ENCODE measurements around the gene PAF1. TPM values are rescaled to one million over a fixed set of nuclear protein-coding genes. Genes with fewer than 3 reads are reported as not detected.

PAF1 gene
- polyA plus RNA-seq, 1 donor (not counting 4 experiments of a cell fraction or from before 2014, with no cell fraction given) = 39.4 TPM

DNA sequence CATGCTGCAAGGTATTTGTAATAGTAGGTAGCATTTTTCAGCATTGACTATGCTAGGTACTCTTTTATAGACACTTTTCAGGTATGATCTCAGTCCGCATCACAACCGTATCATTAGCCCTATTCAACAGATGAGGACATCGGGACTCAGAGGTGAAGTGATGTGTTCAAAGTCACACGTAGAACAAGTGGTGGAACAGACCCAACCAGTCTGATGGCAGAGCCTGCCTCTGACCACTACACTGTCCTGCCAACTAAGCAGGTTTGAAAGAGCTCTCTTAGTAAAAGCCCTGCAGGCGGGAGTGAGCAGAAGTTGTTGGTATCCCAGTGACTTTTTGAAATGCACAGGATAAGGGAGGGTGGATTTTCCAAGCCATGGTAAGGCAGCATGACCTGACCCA lies 20.2 kb downstream of the PAF1 start:
- Histone ChIP-seq H3K79me2 (ENCODE audit: control insufficient read depth, insufficient read depth, low read length) (no peaks in the 10 kb centered on the region), H3K9me1 (ENCODE audit: control insufficient read depth, extremely low read depth, insufficient read depth, low read length) (no peaks in the 10 kb centered on the region), H3K4me3 (ENCODE audit: control insufficient read depth in 2 of 3, extremely low read depth in 1 of 3, insufficient read depth in 2 of 3, low read depth in 1 of 3, low read length in 3 of 3) (no peak overlapping the region), H3K27me3 (ENCODE audit: control insufficient read depth, extremely low read depth, insufficient read depth, low read length) (no peaks in the 10 kb centered on the region), H3K9me3 (ENCODE audit: control insufficient read depth, low read depth, low read length) (no peaks in the 10 kb centered on the region), H3K4me2 (ENCODE audit: control insufficient read depth, extremely low read depth, insufficient read depth, low read depth, low read length) (no peak overlapping the region), H3K9ac (ENCODE audit: control insufficient read depth, extremely low read depth, insufficient read depth, low read length) (no peak overlapping the region), H3K36me3 (ENCODE audit: control insufficient read depth in 2 of 2, extremely low read depth in 1 of 2, insufficient read depth in 2 of 2, low read length in 2 of 2) (peaks cover 30 to 32% of the 10 kb centered on the region in 2 experiments), H3K4me1 (ENCODE audit: control insufficient read depth, extremely low read depth, insufficient read depth, low read length) (no peaks in the 10 kb centered on the region), H2AFZ (ENCODE audit: control insufficient read depth, low read length) (no peak overlapping the region), H4K20me1 (ENCODE audit: control insufficient read depth, extremely low read depth, insufficient read depth, low read length) (no peaks in the 10 kb centered on the region), H3K27ac (ENCODE audit: control insufficient read depth, insufficient read depth, low read length) (no peak overlapping the region)
- FAIRE-seq (no peak), DNase-seq (ENCODE audit: low read depth, low spot score) (no peak)
- no peak for TF ChIP-seq EZH2 (IDR thresholded peaks at IDR 0.05; ENCODE audit: low read length)
- TF ChIP-seq, protein P1, sequence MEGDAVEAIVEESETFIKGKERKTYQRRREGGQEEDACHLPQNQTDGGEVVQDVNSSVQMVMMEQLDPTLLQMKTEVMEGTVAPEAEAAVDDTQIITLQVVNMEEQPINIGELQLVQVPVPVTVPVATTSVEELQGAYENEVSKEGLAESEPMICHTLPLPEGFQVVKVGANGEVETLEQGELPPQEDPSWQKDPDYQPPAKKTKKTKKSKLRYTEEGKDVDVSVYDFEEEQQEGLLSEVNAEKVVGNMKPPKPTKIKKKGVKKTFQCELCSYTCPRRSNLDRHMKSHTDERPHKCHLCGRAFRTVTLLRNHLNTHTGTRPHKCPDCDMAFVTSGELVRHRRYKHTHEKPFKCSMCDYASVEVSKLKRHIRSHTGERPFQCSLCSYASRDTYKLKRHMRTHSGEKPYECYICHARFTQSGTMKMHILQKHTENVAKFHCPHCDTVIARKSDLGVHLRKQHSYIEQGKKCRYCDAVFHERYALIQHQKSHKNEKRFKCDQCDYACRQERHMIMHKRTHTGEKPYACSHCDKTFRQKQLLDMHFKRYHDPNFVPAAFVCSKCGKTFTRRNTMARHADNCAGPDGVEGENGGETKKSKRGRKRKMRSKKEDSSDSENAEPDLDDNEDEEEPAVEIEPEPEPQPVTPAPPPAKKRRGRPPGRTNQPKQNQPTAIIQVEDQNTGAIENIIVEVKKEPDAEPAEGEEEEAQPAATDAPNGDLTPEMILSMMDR (optimal IDR thresholded peaks at IDR 0.05 in 1 of 3, IDR thresholded peaks at IDR 0.05 in 1 of 3, conservative IDR thresholded peaks at IDR 0.05 in 1 of 3; ENCODE audit: extremely low read depth in 1 of 3, insufficient read depth in 2 of 3, low read length in 3 of 3) = no peak
- dilution Hi-C loops (cut with MboI; ENCODE audit: extremely low pct_ligation_motif_present, low sequenced_read_pairs) = no loop called here

DNA sequence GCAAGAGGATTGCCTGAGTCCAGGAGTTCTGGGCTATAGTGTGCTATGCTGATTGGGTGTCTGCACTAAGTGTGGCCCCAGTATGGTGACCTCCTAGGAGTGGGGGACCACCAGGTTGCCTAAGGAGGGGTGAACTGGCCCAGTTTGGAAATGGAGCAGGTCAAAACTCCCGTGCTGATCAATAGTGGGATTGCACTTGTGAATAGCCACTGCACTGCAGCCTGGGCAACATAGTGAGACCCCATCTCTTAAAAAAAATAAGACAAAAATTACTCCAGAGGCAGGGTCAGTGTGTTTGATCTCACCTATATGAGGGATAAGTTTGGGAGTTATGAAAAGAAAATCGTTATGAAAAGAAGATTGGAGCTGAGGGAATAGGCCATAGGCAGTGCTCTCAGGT lies 21.7 kb downstream of the PAF1 start:
- Histone ChIP-seq H3K9ac (ENCODE audit: control insufficient read depth, extremely low read depth, insufficient read depth, low read length) (no peak overlapping the region), H4K20me1 (ENCODE audit: control insufficient read depth, extremely low read depth, insufficient read depth, low read length) (no peaks in the 10 kb centered on the region), H3K4me2 (ENCODE audit: control insufficient read depth, extremely low read depth, insufficient read depth, low read depth, low read length) (no peak overlapping the region), H3K27me3 (ENCODE audit: control insufficient read depth, extremely low read depth, insufficient read depth, low read length) (no peaks in the 10 kb centered on the region), H2AFZ (ENCODE audit: control insufficient read depth, low read length) (no peak overlapping the region), H3K4me3 (ENCODE audit: control insufficient read depth in 2 of 3, extremely low read depth in 1 of 3, insufficient read depth in 2 of 3, low read depth in 1 of 3, low read length in 3 of 3) (no peak overlapping the region), H3K79me2 (ENCODE audit: control insufficient read depth, insufficient read depth, low read length) (no peaks in the 10 kb centered on the region), H3K9me3 (ENCODE audit: control insufficient read depth, low read depth, low read length) (no peaks in the 10 kb centered on the region), H3K27ac (ENCODE audit: control insufficient read depth, insufficient read depth, low read length) (no peak overlapping the region), H3K4me1 (ENCODE audit: control insufficient read depth, extremely low read depth, insufficient read depth, low read length) (no peaks in the 10 kb centered on the region), H3K9me1 (ENCODE audit: control insufficient read depth, extremely low read depth, insufficient read depth, low read length) (no peaks in the 10 kb centered on the region), H3K36me3 (ENCODE audit: control insufficient read depth in 2 of 2, extremely low read depth in 1 of 2, insufficient read depth in 2 of 2, low read length in 2 of 2) (peaks cover 29% of the 10 kb centered on the region in 2 experiments)
- no peak for DNase-seq (ENCODE audit: low read depth, low spot score)
- TF ChIP-seq, protein P1 (optimal IDR thresholded peaks at IDR 0.05 in 1 of 3, IDR thresholded peaks at IDR 0.05 in 1 of 3, conservative IDR thresholded peaks at IDR 0.05 in 1 of 3; ENCODE audit: extremely low read depth in 1 of 3, insufficient read depth in 2 of 3, low read length in 3 of 3) = no peak
- TF ChIP-seq EZH2 (IDR thresholded peaks at IDR 0.05; ENCODE audit: low read length) = no peak
- FAIRE-seq = no peak
- dilution Hi-C loops (cut with MboI; ENCODE audit: extremely low pct_ligation_motif_present, low sequenced_read_pairs) = no loop called here

All from keratinocyte (primary cell).